ENCODE measurements around the gene TP53. TPM values are rescaled to one million over a fixed set of nuclear protein-coding genes. Genes with fewer than 3 reads are reported as not detected.
"Not testable (repeated sequence)": the region's sequence is repeated elsewhere in the genome, so short reads cannot be mapped to it uniquely, and the experiment has no call there.

Gene TP53
- total RNA-seq, 4 donors from 2014 or later = 14.7 to 16.3 (median 15.6) TPM

DNA sequence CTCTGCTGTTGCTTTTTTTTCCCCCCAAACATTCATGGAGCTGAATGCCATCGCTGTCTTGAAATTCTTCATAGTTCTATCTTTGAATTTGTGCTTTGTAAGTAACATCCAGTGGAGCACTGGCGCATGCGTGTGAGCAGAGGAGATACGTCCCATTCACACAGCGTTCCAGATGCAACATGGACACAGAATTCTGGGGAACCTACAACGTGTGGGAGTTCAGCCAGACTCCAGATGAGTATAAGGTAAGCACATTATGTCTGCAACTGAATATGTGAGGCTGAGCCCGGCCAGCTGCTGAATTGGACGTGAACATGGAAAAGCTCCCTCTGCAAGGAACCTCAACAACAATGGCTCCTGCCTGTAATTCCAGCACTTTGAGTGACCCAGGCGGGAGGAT is 40.8 kb downstream of the TP53 start:
- ATAC-seq = no peak
- 34% methylated on average over 3 of the region's 9 CpGs; no CpG with 5 or more reads in 1 of the 2 donors for WGBS, 2 donors (ENCODE audit: low coverage in 1 of 2)
- no peak overlapping the region for H3K4me3 ChIP-seq

GRCh38 chr17:7644775-7645174 is 42.5 kb downstream of the TP53 start:
- H3K36me3 ChIP-seq = no peaks in the 10 kb centered on the region
- TF ChIP-seq EP300 (IDR thresholded peaks at IDR 0.05) (no peak), POLR2AphosphoS5 (IDR thresholded peaks at IDR 0.05) (no peak)
- TF ChIP-seq, protein P1, sequence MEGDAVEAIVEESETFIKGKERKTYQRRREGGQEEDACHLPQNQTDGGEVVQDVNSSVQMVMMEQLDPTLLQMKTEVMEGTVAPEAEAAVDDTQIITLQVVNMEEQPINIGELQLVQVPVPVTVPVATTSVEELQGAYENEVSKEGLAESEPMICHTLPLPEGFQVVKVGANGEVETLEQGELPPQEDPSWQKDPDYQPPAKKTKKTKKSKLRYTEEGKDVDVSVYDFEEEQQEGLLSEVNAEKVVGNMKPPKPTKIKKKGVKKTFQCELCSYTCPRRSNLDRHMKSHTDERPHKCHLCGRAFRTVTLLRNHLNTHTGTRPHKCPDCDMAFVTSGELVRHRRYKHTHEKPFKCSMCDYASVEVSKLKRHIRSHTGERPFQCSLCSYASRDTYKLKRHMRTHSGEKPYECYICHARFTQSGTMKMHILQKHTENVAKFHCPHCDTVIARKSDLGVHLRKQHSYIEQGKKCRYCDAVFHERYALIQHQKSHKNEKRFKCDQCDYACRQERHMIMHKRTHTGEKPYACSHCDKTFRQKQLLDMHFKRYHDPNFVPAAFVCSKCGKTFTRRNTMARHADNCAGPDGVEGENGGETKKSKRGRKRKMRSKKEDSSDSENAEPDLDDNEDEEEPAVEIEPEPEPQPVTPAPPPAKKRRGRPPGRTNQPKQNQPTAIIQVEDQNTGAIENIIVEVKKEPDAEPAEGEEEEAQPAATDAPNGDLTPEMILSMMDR (IDR thresholded peaks at IDR 0.05) = no peak
- peaks cover 32% of the 10 kb centered on the region for H3K27me3 ChIP-seq
- ATAC-seq = no peak
- no peaks in the 10 kb centered on the region for H3K4me1 ChIP-seq
- no peaks in the 10 kb centered on the region for H3K9me3 ChIP-seq
- H3K27ac ChIP-seq = no peak overlapping the region
- no peak overlapping the region for H3K4me3 ChIP-seq
- 80% methylated on average over 1 of the region's 4 CpGs; no CpG with 5 or more reads in 1 of the 2 donors for WGBS, 2 donors (ENCODE audit: low coverage in 1 of 2)

More for the DNA sequence above, 40.8 kb downstream of the TP53 start:
- TF ChIP-seq POLR2AphosphoS5 (IDR thresholded peaks at IDR 0.05) = no peak
- TF ChIP-seq, protein P1 (IDR thresholded peaks at IDR 0.05) = no peak
- TF ChIP-seq EP300 (IDR thresholded peaks at IDR 0.05) = no peak
- TF ChIP-seq POLR2A (IDR thresholded peaks at IDR 0.05) = no peak
- Histone ChIP-seq H3K27ac (no peak overlapping the region), H3K27me3 (peaks cover 48% of the 10 kb centered on the region), H3K36me3 (no peaks in the 10 kb centered on the region), H3K9me3 (no peaks in the 10 kb centered on the region), H3K4me1 (peaks cover 0 to 17% (median 14%) of the 10 kb centered on the region in 3 donors)

DNA sequence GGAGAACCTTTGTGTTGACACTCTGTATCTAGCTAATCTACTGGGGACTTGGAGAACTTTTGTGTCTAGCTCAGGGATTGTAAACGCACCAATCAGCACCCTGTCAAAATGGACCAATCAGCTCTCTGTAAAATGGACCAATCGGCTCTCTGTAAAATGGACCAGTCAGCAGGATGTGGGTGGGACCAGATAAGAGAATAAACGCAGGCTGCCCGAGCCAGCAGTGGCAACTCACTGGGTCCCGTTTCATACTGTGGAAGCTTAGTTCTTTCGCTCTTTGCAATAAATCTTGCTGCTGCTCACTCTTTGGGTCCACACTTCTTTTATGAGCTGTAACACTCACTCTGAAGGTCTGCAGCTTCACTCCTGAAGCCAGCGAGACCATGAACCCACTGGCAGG is 45.7 kb downstream of the TP53 start:
- H3K27ac ChIP-seq, H3K9me3 ChIP-seq, H3K36me3 ChIP-seq, H3K4me3 ChIP-seq, ATAC-seq, H3K4me1 ChIP-seq: not testable (repeated sequence)
- H3K27me3 ChIP-seq = peaks cover 12% of the 10 kb centered on the region
- 66 to 69% methylated on average over 4 to 6 of the region's 7 CpGs for WGBS, 2 donors (ENCODE audit: low coverage in 1 of 2)

GRCh38 chr17:7640783-7641182 is 46.5 kb downstream of the TP53 start:
- Histone ChIP-seq H3K36me3 (no peaks in the 10 kb centered on the region), H3K4me3 (no peak overlapping the region), H3K4me1 (no peaks in the 10 kb centered on the region), H3K27ac (no peak overlapping the region), H3K9me3 (no peaks in the 10 kb centered on the region), H3K27me3 (peaks cover 12% of the 10 kb centered on the region)
- ATAC-seq = no peak
- TF ChIP-seq POLR2A (IDR thresholded peaks at IDR 0.05) = no peak
- TF ChIP-seq, protein P1 (IDR thresholded peaks at IDR 0.05) = no peak
- no peak for TF ChIP-seq EP300 (IDR thresholded peaks at IDR 0.05)
- TF ChIP-seq POLR2AphosphoS5 (IDR thresholded peaks at IDR 0.05) = no peak
- 80% methylated on average over 1 of the region's 26 CpGs; no CpG with 5 or more reads in 1 of the 2 donors for WGBS, 2 donors (ENCODE audit: low coverage in 1 of 2)

GRCh38 chr17:7636163-7636562 is 51.1 kb downstream of the TP53 start:
- Histone ChIP-seq H3K36me3 (no peaks in the 10 kb centered on the region), H3K27ac (no peak overlapping the region), H3K4me3 (no peak overlapping the region), H3K27me3 (no peaks in the 10 kb centered on the region), H3K9me3 (no peaks in the 10 kb centered on the region), H3K4me1 (no peaks in the 10 kb centered on the region)
- no peak for TF ChIP-seq EP300 (IDR thresholded peaks at IDR 0.05)
- TF ChIP-seq POLR2A (IDR thresholded peaks at IDR 0.05) = no peak
- no peak for TF ChIP-seq POLR2AphosphoS5 (IDR thresholded peaks at IDR 0.05)
- TF ChIP-seq, protein P1 (IDR thresholded peaks at IDR 0.05) = no peak
- no peak for ATAC-seq
- WGBS, 2 donors (ENCODE audit: low coverage in 1 of 2) = 50 to 67% methylated on average over 2 to 5 of the region's 5 CpGs
